CD4-positive, alpha-beta T cell treated with Interleukin-4 for 4 hours (primary cell): ENCODE results near the gene TP53RK.

Experiments
- DNase-seq: peaks from one replicate; pipeline ENCODE4 v3.0.0-alpha.2; 2020

The TP53RK gene

GRCh38 chr20:46657137-46657536 is 32.1 kb downstream of the TP53RK start:
- no peak for DNase-seq

- DNase-seq, result no peak
These were observed 36.5 kb downstream of the TP53RK start for GRCh38 chr20:46652699-46653098.

DNA sequence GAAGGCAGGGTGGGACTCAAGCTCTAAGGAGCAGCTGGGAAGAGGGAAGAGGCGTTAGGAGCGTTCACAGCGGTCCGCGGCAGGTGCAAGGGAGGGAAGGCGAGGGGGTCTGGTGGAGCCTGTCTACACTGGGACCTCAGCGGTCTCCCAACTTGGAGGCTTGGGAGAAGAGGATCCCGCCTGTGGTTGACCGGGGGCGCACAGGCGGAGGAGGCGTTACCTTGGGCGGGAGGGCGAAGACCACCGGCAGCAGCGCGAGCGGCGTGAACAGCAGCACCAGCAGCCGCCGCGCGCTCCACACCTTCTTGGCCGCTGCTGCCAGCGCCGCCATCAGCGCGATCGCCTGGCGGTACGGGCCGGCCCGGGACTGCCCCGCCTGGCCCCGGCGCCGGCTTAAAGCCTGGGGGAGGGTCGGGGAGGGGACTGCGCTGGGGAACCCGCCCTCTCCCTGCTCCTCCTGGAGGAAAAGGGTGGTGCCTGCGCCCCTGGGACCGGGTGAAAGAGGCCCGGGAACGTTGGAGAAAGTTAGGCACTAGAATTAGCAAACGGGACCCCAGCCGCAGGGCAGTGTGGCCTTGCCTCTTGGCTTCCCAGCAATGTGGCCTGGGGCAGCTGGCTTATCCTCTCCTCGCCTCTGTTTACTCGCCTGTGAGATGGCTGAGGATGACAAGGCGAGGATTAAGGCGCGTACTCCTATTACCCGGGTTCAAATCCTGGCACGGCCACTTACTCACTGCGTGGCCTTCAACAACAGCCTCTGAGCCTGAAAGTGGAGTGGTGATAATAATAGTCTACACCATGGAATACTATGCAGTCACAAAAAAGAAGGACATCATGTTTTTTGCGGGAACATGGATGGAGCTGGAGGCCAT is 37.9 kb downstream of the TP53RK start, which contains the start of gene SLC13A3:
Gene SLC13A3 (minus strand): TSS at position 369 of the 872 bp plus-strand sequence. CDS start 38 bp downstream, at position 331.
- DNase-seq, result no peak

DNA sequence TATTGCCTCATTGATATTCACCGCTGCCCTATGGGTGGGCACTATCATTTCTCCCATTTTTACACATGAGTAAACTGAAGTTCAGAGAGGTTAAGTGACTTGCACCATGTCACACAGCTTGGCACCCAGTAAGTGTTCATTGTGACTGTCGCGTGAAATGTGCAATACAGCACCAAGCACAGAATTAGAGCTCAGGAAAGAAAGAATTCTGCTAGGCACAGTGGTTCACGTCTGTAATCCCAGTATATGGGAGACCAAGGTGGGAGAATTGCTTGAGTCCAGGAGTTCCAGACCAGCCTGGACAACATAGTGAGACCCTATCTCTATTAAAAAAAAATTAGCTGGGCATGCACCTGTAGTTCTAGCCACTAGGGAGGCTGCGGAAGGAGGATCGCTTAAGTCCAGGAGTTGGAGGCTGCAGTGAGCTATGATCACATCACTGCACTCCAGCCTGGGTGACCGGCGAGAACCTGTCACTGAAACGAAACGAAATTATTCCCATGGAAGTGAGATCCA is 38.6 kb downstream of the TP53RK start:
- DNase-seq, result no peak

- DNase-seq, result no peak
These were observed 39.2 kb downstream of the TP53RK start for GRCh38 chr20:46649965-46650542.

- no peak for DNase-seq
These were observed 39.6 kb downstream of the TP53RK start for GRCh38 chr20:46649650-46649949.

GRCh38 chr20:46648903-46649649 is 40.2 kb downstream of the TP53RK start:
- no peak for DNase-seq

DNA sequence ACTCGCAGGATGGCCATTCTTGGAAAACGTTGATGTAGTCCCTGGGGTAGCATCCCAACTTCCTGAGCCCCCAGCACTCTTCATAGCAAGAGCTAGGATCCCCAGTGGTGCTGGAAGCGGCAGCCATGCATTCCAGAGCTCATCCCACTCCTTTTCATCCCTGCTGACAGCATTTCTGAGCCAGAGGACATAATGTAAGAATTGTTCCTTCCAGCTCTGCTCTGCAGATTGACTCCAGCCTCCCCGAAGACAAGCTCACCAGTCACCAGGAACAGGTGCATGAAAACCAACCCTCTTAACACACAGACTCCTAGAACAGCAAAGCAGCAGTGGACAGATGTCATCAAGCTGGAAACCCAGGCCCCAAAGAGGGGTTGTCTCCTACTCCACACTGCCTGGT is 41.8 kb downstream of the TP53RK start:
- no peak for DNase-seq

- no peak for DNase-seq
These were observed 42.4 kb downstream of the TP53RK start for GRCh38 chr20:46646659-46647380.

GRCh38 chr20:46646122-46646521 is 43.1 kb downstream of the TP53RK start:
- no peak for DNase-seq

GRCh38 chr20:46644733-46645132 is 44.5 kb downstream of the TP53RK start:
- DNase-seq, result no peak

DNA sequence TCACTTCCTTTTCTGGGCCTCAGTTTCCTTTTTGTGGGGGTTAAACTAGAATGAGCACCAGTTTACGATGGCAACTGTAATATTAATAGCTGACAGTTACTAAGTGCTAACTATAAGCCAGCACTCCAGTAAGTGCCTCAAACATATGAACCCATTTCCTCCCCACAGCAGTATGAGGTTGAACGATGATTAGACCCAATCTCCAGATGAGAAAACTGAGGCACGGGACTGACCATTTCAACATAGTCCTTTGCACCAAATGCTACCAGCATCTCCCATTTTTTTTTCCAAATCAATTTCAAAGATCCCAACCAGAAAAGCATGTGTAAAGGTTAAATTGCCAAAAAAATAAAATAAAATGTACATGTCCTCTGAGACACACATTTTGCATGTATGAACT is 45.1 kb downstream of the TP53RK start:
- no peak for DNase-seq

GRCh38 chr20:46642969-46643343 is 46.3 kb downstream of the TP53RK start:
- no peak for DNase-seq

DNA sequence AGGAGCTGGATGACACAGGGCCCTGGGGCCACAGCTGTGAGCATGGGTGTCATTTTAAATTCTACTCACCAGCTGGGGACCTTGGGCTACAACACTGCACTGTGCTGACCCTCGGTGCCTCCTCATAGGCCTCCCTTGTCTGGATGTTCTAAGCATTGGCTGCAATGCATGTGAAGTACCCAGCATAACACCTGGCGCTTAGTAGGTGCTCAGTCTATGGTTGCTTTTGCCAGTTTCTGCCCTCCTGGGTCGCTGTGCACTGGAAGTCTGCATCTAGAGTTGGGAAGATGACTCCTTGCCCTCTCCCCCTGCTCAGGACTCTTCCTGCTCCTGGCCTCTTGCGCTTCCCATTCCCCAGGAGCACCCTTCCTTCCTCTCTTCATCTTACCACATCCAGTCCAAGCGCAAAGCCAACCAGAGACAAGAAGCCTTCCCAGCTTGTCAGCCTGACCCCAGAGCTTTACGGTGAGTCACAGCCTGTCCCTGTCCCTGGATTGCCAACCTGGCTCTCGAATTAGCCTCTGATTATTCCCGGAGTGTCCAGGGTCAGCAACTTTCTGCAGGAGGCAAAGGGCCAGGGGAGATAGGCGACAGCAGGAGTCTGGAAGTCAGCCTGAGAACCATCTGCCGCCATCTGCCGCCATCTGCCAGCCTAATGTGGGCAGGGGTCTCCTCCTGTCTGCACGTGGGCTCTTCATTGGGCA is 46.8 kb downstream of the TP53RK start:
- no peak for DNase-seq

DNA sequence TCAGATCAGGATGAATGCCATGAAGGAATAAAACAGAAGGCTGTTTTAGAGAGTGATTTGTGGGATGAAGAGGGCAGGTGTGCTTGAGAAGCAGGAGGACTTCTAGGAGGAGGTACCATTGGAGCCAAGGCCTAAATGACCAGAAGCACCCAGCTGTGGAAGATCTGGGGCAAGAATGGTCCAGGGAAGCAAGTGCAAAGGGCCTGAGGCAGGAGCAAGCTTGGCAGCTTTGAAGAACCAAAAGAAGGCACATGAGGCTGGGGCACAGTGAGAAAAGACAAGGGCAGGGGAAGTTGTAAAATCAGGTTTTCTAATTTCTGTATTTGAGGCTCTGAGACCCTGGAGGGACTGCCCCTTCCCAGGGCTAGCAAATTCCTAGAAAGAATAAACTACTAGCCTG is 47.8 kb downstream of the TP53RK start:
- DNase-seq, result no peak

GRCh38 chr20:46640536-46641311 is 48.5 kb downstream of the TP53RK start:
- DNase-seq, result no peak

GRCh38 chr20:46640044-46640443 is 49.2 kb downstream of the TP53RK start:
- DNase-seq, result no peak

- DNase-seq, result no peak
These were observed 49.7 kb downstream of the TP53RK start for GRCh38 chr20:46639587-46639986.

DNA sequence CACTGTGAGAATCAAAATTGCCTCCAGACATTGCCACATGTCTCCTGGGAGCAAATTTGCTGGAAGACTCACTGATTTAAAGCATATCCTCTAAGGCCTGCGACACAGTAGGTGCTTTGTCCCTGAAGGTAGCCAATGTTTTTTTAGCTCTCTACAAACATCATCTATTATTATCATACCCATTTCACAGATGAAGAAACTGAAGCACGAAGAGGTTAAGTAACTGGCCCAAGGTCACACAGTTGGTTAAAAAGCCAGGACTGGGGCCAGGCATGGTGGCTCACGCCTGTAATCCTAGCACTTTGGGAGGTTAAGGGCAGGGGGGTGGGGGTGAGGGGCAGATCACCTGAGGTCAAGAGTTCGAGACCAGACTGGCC is 50.4 kb downstream of the TP53RK start:
- no peak for DNase-seq

GRCh38 chr20:46638134-46638897 is 50.9 kb downstream of the TP53RK start:
- no peak for DNase-seq
